Measurements from ENCODE around the gene SUV39H1.

SUV39H1 gene

GRCh38 chrX:48713847-48714246 lies 17.3 kb downstream of the SUV39H1 start:
- H3K4me1 Mint-ChIP-seq, result peaks cover 0 to 19% of the 10 kb centered on the region in 2 donors
- H3K27ac Mint-ChIP-seq, result no peak overlapping the region
- DNase-seq, result no peak

GRCh38 chrX:48714573-48714972 lies 18.0 kb downstream of the SUV39H1 start:
- peaks cover 0 to 7% of the 10 kb centered on the region in 2 donors for H3K27me3 Mint-ChIP-seq
- peaks cover 0 to 19% of the 10 kb centered on the region in 2 donors for H3K4me1 Mint-ChIP-seq
- DNase-seq (no peak), ATAC-seq (replicated peaks) (no peak)
- H3K36me3 Mint-ChIP-seq, result no peaks in the 10 kb centered on the region
- no peak overlapping the region for H3K4me3 Mint-ChIP-seq
- no peaks in the 10 kb centered on the region for H3K9me3 Mint-ChIP-seq
- H3K27ac Mint-ChIP-seq, result no peak overlapping the region

More at GRCh38 chrX:48713847-48714246, 17.3 kb downstream of the SUV39H1 start:
- Mint-ChIP-seq H3K36me3 (peaks cover 0 to under 1% of the 10 kb centered on the region in 2 donors), H3K27me3 (peaks cover 0 to 6% of the 10 kb centered on the region in 2 donors), H3K4me3 (no peak overlapping the region), H3K9me3 (no peaks in the 10 kb centered on the region)
- ATAC-seq (replicated peaks), result no peak

- Mint-ChIP-seq H3K27ac (no peak overlapping the region), H3K4me1 (peaks cover 0 to 19% of the 10 kb centered on the region in 2 donors), H3K4me3 (no peak overlapping the region), H3K9me3 (no peaks in the 10 kb centered on the region), H3K27me3 (peaks cover 0 to 7% of the 10 kb centered on the region in 2 donors), H3K36me3 (no peaks in the 10 kb centered on the region)
- DNase-seq (no peak), ATAC-seq (replicated peaks) (no peak)
These were observed 18.5 kb downstream of the SUV39H1 start for GRCh38 chrX:48715072-48715471.

GRCh38 chrX:48715876-48716502 lies 19.5 kb downstream of the SUV39H1 start:
- Mint-ChIP-seq H3K36me3 (no peaks in the 10 kb centered on the region), H3K9me3 (no peaks in the 10 kb centered on the region), H3K27ac (no peak overlapping the region), H3K4me3 (no peak overlapping the region), H3K27me3 (peaks cover 0 to 7% of the 10 kb centered on the region in 2 donors), H3K4me1 (peaks cover 0 to 19% of the 10 kb centered on the region in 2 donors)
- no peak for DNase-seq
- ATAC-seq (replicated peaks), result no peak

- H3K4me1 Mint-ChIP-seq, result no peaks in the 10 kb centered on the region
- H3K9me3 Mint-ChIP-seq, result no peaks in the 10 kb centered on the region
- H3K27me3 Mint-ChIP-seq, result peaks cover 0 to 7% of the 10 kb centered on the region in 2 donors
- H3K4me3 Mint-ChIP-seq, result no peak overlapping the region
- ATAC-seq (replicated peaks) (no peak), DNase-seq (no peak)
- H3K36me3 Mint-ChIP-seq, result no peaks in the 10 kb centered on the region
- H3K27ac Mint-ChIP-seq, result no peak overlapping the region
These were observed 23.4 kb downstream of the SUV39H1 start for GRCh38 chrX:48719958-48720357.

- H3K4me3 Mint-ChIP-seq, result no peak overlapping the region
- no peak overlapping the region for H3K27ac Mint-ChIP-seq
- H3K9me3 Mint-ChIP-seq, result no peaks in the 10 kb centered on the region
- ATAC-seq (replicated peaks), result no peak
- peaks cover 0 to 7% of the 10 kb centered on the region in 2 donors for H3K27me3 Mint-ChIP-seq
- H3K4me1 Mint-ChIP-seq, result no peaks in the 10 kb centered on the region
- no peak for DNase-seq
- no peaks in the 10 kb centered on the region for H3K36me3 Mint-ChIP-seq
These were observed 24.2 kb downstream of the SUV39H1 start for GRCh38 chrX:48720577-48721250.

- Mint-ChIP-seq H3K27ac (no peak overlapping the region), H3K4me1 (no peaks in the 10 kb centered on the region), H3K9me3 (no peaks in the 10 kb centered on the region), H3K4me3 (no peak overlapping the region), H3K36me3 (no peaks in the 10 kb centered on the region), H3K27me3 (peaks cover 0 to 7% of the 10 kb centered on the region in 2 donors)
- DNase-seq (no peak), ATAC-seq (replicated peaks) (no peak)
These were observed 25.4 kb downstream of the SUV39H1 start for GRCh38 chrX:48721916-48722315.

- Mint-ChIP-seq H3K27me3 (no peaks in the 10 kb centered on the region), H3K9me3 (no peaks in the 10 kb centered on the region), H3K36me3 (peaks cover 0 to 2% of the 10 kb centered on the region in 2 donors), H3K27ac (no peak overlapping the region), H3K4me3 (no peak overlapping the region), H3K4me1 (peaks cover 0 to 4% of the 10 kb centered on the region in 2 donors)
- DNase-seq (no peak), ATAC-seq (replicated peaks) (no peak)
These were observed 30.1 kb downstream of the SUV39H1 start for GRCh38 chrX:48726596-48726995.

GRCh38 chrX:48728653-48729052 lies 32.1 kb downstream of the SUV39H1 start:
- H3K36me3 Mint-ChIP-seq, result peaks cover 0 to 2% of the 10 kb centered on the region in 2 donors
- no peaks in the 10 kb centered on the region for H3K9me3 Mint-ChIP-seq
- H3K27ac Mint-ChIP-seq, result no peak overlapping the region
- no peak for ATAC-seq (replicated peaks)
- no peaks in the 10 kb centered on the region for H3K27me3 Mint-ChIP-seq
- no peak for DNase-seq
- peaks cover 0 to 4% of the 10 kb centered on the region in 2 donors for H3K4me1 Mint-ChIP-seq
- no peak overlapping the region for H3K4me3 Mint-ChIP-seq

- H3K4me3 Mint-ChIP-seq, result peak overlapping the region; percentile 89 to 91
- no peaks in the 10 kb centered on the region for H3K9me3 Mint-ChIP-seq
- no peak for DNase-seq
- no peaks in the 10 kb centered on the region for H3K36me3 Mint-ChIP-seq
- no peak for ATAC-seq (replicated peaks)
- no peak overlapping the region for H3K27ac Mint-ChIP-seq
- peaks cover 7 to 14% of the 10 kb centered on the region in 2 donors for H3K4me1 Mint-ChIP-seq
- H3K27me3 Mint-ChIP-seq, result no peaks in the 10 kb centered on the region
These were observed 39.8 kb downstream of the SUV39H1 start for GRCh38 chrX:48736303-48736702.

GRCh38 chrX:48736878-48737212 lies 40.3 kb downstream of the SUV39H1 start:
- no peaks in the 10 kb centered on the region for H3K27me3 Mint-ChIP-seq
- H3K4me1 Mint-ChIP-seq, result peaks cover 7 to 14% of the 10 kb centered on the region in 2 donors
- H3K9me3 Mint-ChIP-seq, result no peaks in the 10 kb centered on the region
- H3K27ac Mint-ChIP-seq, result peak overlapping the region; percentile 94
- no peak for DNase-seq
- H3K36me3 Mint-ChIP-seq, result no peaks in the 10 kb centered on the region
- ATAC-seq (replicated peaks), result no peak
- H3K4me3 Mint-ChIP-seq, result peak overlapping the region; percentile 89 to 91

- H3K27me3 Mint-ChIP-seq, result peaks cover 0 to under 1% of the 10 kb centered on the region in 2 donors
- peak; percentile 87 for DNase-seq
- peak overlapping the region; percentile 94 for H3K27ac Mint-ChIP-seq
These were observed 40.8 kb downstream of the SUV39H1 start for GRCh38 chrX:48737213-48737938.

GRCh38 chrX:48737940-48738339 lies 41.4 kb downstream of the SUV39H1 start:
- DNase-seq (no peak), ATAC-seq (replicated peaks) (no peak)
- H3K27ac Mint-ChIP-seq, result peak overlapping the region; percentile 94
- H3K27me3 Mint-ChIP-seq, result peaks cover 0 to 5% of the 10 kb centered on the region in 2 donors
- no peaks in the 10 kb centered on the region for H3K9me3 Mint-ChIP-seq
- peaks cover 7 to 14% of the 10 kb centered on the region in 2 donors for H3K4me1 Mint-ChIP-seq
- H3K36me3 Mint-ChIP-seq, result no peaks in the 10 kb centered on the region
- H3K4me3 Mint-ChIP-seq, result peak overlapping the region; percentile 89 to 91

More at GRCh38 chrX:48737213-48737938, 40.8 kb downstream of the SUV39H1 start:
- peak overlapping the region; percentile 89 to 91 for H3K4me3 Mint-ChIP-seq
- no peaks in the 10 kb centered on the region for H3K36me3 Mint-ChIP-seq
- peak; percentile 97 to 98 for ATAC-seq (replicated peaks)
- peaks cover 7 to 14% of the 10 kb centered on the region in 2 donors for H3K4me1 Mint-ChIP-seq
- H3K9me3 Mint-ChIP-seq, result no peaks in the 10 kb centered on the region

GRCh38 chrX:48741834-48742233 lies 45.3 kb downstream of the SUV39H1 start:
- no peak overlapping the region for H3K27ac Mint-ChIP-seq
- peaks cover 2 to 7% of the 10 kb centered on the region in 2 donors for H3K4me1 Mint-ChIP-seq
- no peak overlapping the region for H3K4me3 Mint-ChIP-seq
- H3K36me3 Mint-ChIP-seq, result no peaks in the 10 kb centered on the region
- H3K27me3 Mint-ChIP-seq, result peaks cover 4 to 5% of the 10 kb centered on the region in 2 donors
- DNase-seq (no peak), ATAC-seq (replicated peaks) (no peak)
- H3K9me3 Mint-ChIP-seq, result no peaks in the 10 kb centered on the region
